GM12801 (cell line): ENCODE results near the gene ATF4.

Experiments used
- CTCF ChIP-seq: IDR thresholded peaks from one replicate; pipeline ENCODE4 v1.5.1; 2011; ENCODE audit warnings: control low read depth; ENCODE audit not compliant: insufficient read length; ENCODE audit errors: extremely low read depth

The ATF4 gene

GRCh38 chr22:39515266-39516050, 4.9 kb upstream of the ATF4 start:
- TF ChIP-seq CTCF, result no peak

GRCh38 chr22:39517470-39517869, 2.9 kb upstream of the ATF4 start:
- TF ChIP-seq CTCF, result no peak

- no peak for TF ChIP-seq CTCF
Observed at GRCh38 chr22:39518144-39518786, 2.1 kb upstream of the ATF4 start.

GRCh38 chr22:39518996-39519680, 1.2 kb upstream of the ATF4 start:
- no peak for TF ChIP-seq CTCF

- no peak for TF ChIP-seq CTCF
Observed at GRCh38 chr22:39519681-39520225, 609 bp upstream of the ATF4 start.

GRCh38 chr22:39522567-39523300, 2.4 kb downstream of the ATF4 start:
- no peak for TF ChIP-seq CTCF

GRCh38 chr22:39524089-39524752, 3.9 kb downstream of the ATF4 start:
- TF ChIP-seq CTCF, result no peak
